Panc1 (cell line): ENCODE measurements around the gene ZFAND3.

Experiments
- POLR2AphosphoS5 ChIP-seq: IDR thresholded peaks from 2 replicates; pipeline ENCODE4 v1.6.1; 2012; ENCODE audit warnings: mild to moderate bottlenecking, low read depth, low read length, moderate library complexity
- TF ChIP-seq, protein P1 (sequence below): fragments of 450-650 bp; IDR thresholded peaks from 2 replicates; pipeline ENCODE4 v1.5.1; 2017; ENCODE audit warnings: mild to moderate bottlenecking
- TF ChIP-seq, protein P2 (sequence below), 2 experiments: IDR thresholded peaks; 2 replicates each; pipeline ENCODE4 v1.6.1; 2011 to 2012; ENCODE audit warnings: low read depth in 2 of 2, control low read depth in 1 of 2, low read length in 1 of 2, mild to moderate bottlenecking in 1 of 2, moderate library complexity in 1 of 2; ENCODE audit not compliant: insufficient read depth in 1 of 2

DNA sequence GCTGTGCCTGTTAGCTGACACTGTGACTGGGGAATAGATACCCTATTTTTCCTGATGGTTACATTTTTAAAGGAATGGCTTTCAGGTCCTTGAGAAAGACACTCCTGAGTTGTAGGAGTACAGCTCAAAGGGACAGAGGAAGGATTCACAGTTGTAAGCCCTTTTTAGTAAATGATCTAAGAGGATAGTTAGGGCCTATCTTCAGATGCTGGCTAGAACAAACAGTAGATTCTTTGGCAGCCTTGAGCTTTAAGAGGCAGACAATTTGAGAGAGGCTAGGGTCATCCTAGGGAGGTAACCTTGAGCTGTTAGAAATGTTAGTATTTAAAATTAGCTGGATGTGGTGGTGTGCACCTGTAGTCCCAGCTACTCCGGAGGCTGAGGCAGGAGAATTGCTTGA lies 111.5 kb downstream of the ZFAND3 start:
- no peak for TF ChIP-seq POLR2AphosphoS5
- TF ChIP-seq, protein P1, sequence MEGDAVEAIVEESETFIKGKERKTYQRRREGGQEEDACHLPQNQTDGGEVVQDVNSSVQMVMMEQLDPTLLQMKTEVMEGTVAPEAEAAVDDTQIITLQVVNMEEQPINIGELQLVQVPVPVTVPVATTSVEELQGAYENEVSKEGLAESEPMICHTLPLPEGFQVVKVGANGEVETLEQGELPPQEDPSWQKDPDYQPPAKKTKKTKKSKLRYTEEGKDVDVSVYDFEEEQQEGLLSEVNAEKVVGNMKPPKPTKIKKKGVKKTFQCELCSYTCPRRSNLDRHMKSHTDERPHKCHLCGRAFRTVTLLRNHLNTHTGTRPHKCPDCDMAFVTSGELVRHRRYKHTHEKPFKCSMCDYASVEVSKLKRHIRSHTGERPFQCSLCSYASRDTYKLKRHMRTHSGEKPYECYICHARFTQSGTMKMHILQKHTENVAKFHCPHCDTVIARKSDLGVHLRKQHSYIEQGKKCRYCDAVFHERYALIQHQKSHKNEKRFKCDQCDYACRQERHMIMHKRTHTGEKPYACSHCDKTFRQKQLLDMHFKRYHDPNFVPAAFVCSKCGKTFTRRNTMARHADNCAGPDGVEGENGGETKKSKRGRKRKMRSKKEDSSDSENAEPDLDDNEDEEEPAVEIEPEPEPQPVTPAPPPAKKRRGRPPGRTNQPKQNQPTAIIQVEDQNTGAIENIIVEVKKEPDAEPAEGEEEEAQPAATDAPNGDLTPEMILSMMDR: no peak
- TF ChIP-seq, protein P2, sequence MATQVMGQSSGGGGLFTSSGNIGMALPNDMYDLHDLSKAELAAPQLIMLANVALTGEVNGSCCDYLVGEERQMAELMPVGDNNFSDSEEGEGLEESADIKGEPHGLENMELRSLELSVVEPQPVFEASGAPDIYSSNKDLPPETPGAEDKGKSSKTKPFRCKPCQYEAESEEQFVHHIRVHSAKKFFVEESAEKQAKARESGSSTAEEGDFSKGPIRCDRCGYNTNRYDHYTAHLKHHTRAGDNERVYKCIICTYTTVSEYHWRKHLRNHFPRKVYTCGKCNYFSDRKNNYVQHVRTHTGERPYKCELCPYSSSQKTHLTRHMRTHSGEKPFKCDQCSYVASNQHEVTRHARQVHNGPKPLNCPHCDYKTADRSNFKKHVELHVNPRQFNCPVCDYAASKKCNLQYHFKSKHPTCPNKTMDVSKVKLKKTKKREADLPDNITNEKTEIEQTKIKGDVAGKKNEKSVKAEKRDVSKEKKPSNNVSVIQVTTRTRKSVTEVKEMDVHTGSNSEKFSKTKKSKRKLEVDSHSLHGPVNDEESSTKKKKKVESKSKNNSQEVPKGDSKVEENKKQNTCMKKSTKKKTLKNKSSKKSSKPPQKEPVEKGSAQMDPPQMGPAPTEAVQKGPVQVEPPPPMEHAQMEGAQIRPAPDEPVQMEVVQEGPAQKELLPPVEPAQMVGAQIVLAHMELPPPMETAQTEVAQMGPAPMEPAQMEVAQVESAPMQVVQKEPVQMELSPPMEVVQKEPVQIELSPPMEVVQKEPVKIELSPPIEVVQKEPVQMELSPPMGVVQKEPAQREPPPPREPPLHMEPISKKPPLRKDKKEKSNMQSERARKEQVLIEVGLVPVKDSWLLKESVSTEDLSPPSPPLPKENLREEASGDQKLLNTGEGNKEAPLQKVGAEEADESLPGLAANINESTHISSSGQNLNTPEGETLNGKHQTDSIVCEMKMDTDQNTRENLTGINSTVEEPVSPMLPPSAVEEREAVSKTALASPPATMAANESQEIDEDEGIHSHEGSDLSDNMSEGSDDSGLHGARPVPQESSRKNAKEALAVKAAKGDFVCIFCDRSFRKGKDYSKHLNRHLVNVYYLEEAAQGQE (IDR thresholded peaks at IDR 0.05; ENCODE audit: insufficient read depth in 1 of 2, low read depth in 2 of 2, low read length in 1 of 2): no peak
